GM12865 (cell line): ENCODE data around the gene C8A.

ENCODE experiments used
- DNase-seq: peaks from one replicate; pipeline ENCODE4 v3.0.0; 2010; ENCODE audit warnings: low read depth
- H3K4me3 ChIP-seq: 2 replicates; pipeline ENCODE4 v1.5.1; 2011; ENCODE audit warnings: mild to moderate bottlenecking, low read depth, low read length, control low read depth
- CTCF ChIP-seq: IDR thresholded peaks from 2 replicates; pipeline ENCODE4 v1.5.1; 2011; ENCODE audit warnings: low read length, control low read depth, low read depth, inconsistent platforms; ENCODE audit not compliant: insufficient read depth; ENCODE audit errors: missing control alignments

The C8A gene

GRCh38 chr1:56854521-56855099 is at the start of gene C8A:
Gene C8A (plus strand): TSS chr1:56854797. CDS start chr1:56854902, 105 bp downstream.
- no peak within 1 kb of the TSS for H3K4me3 ChIP-seq
- no peak for DNase-seq

GRCh38 chr1:56806804-56807203 is 47.8 kb upstream of the C8A start:
- no peak overlapping the region for H3K4me3 ChIP-seq
- no peak for DNase-seq
- TF ChIP-seq CTCF, result no peak

More at GRCh38 chr1:56854521-56855099, at the start of gene C8A:
- no peak for TF ChIP-seq CTCF

- no peak overlapping the region for H3K4me3 ChIP-seq
- DNase-seq, result no peak
- no peak for TF ChIP-seq CTCF
These were observed 46.2 kb upstream of the C8A start for GRCh38 chr1:56808410-56808809.

- no peak for DNase-seq
- TF ChIP-seq CTCF, result no peak
- no peak overlapping the region for H3K4me3 ChIP-seq
These were observed 43.3 kb upstream of the C8A start for GRCh38 chr1:56811331-56811730.

- no peak overlapping the region for H3K4me3 ChIP-seq
- no peak for DNase-seq
- no peak for TF ChIP-seq CTCF
These were observed 40.4 kb upstream of the C8A start for GRCh38 chr1:56814205-56814604.

GRCh38 chr1:56816264-56816663 is 38.3 kb upstream of the C8A start:
- no peak overlapping the region for H3K4me3 ChIP-seq
- DNase-seq, result no peak
- TF ChIP-seq CTCF, result no peak

- TF ChIP-seq CTCF, result no peak
- peak; percentile 28 for DNase-seq
- no peak overlapping the region for H3K4me3 ChIP-seq
These were observed 37.7 kb upstream of the C8A start for GRCh38 chr1:56816909-56817308.
